Measurements from ENCODE around the gene PMF1. TPM values are rescaled to one million over a fixed set of nuclear protein-coding genes. Genes with fewer than 3 reads are reported as not detected.
A peak's percentile ranks its signal among the peaks of the same experiment; 100 is the strongest.
"Not testable (repeated sequence)": the region's sequence is repeated elsewhere in the genome, so short reads cannot be mapped to it uniquely, and the experiment has no call there.

Gene PMF1
- total and polyA plus RNA-seq, 4 donors, result 32.6 to 70.6 (median 59.8) TPM

- H3K27me3 ChIP-seq (ENCODE audit: control insufficient read depth, insufficient read depth, low read length); H3K9me3 ChIP-seq (ENCODE audit: control insufficient read depth, insufficient read depth, low read length); H3K4me3 ChIP-seq (ENCODE audit: low read depth, low read length); H3K27ac ChIP-seq (ENCODE audit: low read depth, low read length): not testable (repeated sequence)
- DNase-seq (ENCODE audit: low read depth in 4 of 6, low spot score in 6 of 6), result peak in 2 of 6 donors; percentile 21 to 26
- peaks cover 12% of the 10 kb centered on the region for H3K4me1 ChIP-seq (ENCODE audit: control insufficient read depth, insufficient read depth, low read length)
- WGBS (ENCODE audit: insufficient coverage), result 97% methylated on average over 39 of the region's 55 CpGs
- peaks cover 21% of the 10 kb centered on the region for H3K36me3 ChIP-seq (ENCODE audit: control insufficient read depth, insufficient read depth, low read length)
These were observed 3.7 kb downstream of the PMF1 start for GRCh38 chr1:156216361-156217086.

- no peak overlapping the region for H3K27ac ChIP-seq (ENCODE audit: low read depth, low read length)
- DNase-seq (ENCODE audit: low read depth in 4 of 6, low spot score in 6 of 6), result no peak
- WGBS (ENCODE audit: insufficient coverage), result no CpG with 5 or more reads among the region's 2 CpGs
- peaks cover 34% of the 10 kb centered on the region for H3K36me3 ChIP-seq (ENCODE audit: control insufficient read depth, insufficient read depth, low read length)
- H3K27me3 ChIP-seq (ENCODE audit: control insufficient read depth, insufficient read depth, low read length), result no peaks in the 10 kb centered on the region
- H3K4me3 ChIP-seq (ENCODE audit: low read depth, low read length), result no peak overlapping the region
- peaks cover 12% of the 10 kb centered on the region for H3K4me1 ChIP-seq (ENCODE audit: control insufficient read depth, insufficient read depth, low read length)
- no peaks in the 10 kb centered on the region for H3K9me3 ChIP-seq (ENCODE audit: control insufficient read depth, insufficient read depth, low read length)
These were observed 5.1 kb downstream of the PMF1 start for GRCh38 chr1:156217871-156218270.

- H3K27me3 ChIP-seq (ENCODE audit: control insufficient read depth, insufficient read depth, low read length), result no peaks in the 10 kb centered on the region
- no peaks in the 10 kb centered on the region for H3K4me1 ChIP-seq (ENCODE audit: control insufficient read depth, insufficient read depth, low read length)
- H3K9me3 ChIP-seq (ENCODE audit: control insufficient read depth, insufficient read depth, low read length), result no peaks in the 10 kb centered on the region
- DNase-seq (ENCODE audit: low read depth in 4 of 6, low spot score in 6 of 6), result no peak
- H3K4me3 ChIP-seq (ENCODE audit: low read depth, low read length), result no peak overlapping the region
- WGBS (ENCODE audit: insufficient coverage), result 100% methylated on average over 2 of the region's 9 CpGs
- no peak overlapping the region for H3K27ac ChIP-seq (ENCODE audit: low read depth, low read length)
- peaks cover 40% of the 10 kb centered on the region for H3K36me3 ChIP-seq (ENCODE audit: control insufficient read depth, insufficient read depth, low read length)
These were observed 7.4 kb downstream of the PMF1 start for GRCh38 chr1:156220226-156220625.

GRCh38 chr1:156221986-156222692 lies 9.3 kb downstream of the PMF1 start:
- H3K4me1 ChIP-seq (ENCODE audit: control insufficient read depth, insufficient read depth, low read length), result peaks cover 2% of the 10 kb centered on the region
- peaks cover 37% of the 10 kb centered on the region for H3K36me3 ChIP-seq (ENCODE audit: control insufficient read depth, insufficient read depth, low read length)
- DNase-seq (ENCODE audit: low read depth in 4 of 6, low spot score in 6 of 6), result no peak
- no peaks in the 10 kb centered on the region for H3K9me3 ChIP-seq (ENCODE audit: control insufficient read depth, insufficient read depth, low read length)
- no peaks in the 10 kb centered on the region for H3K27me3 ChIP-seq (ENCODE audit: control insufficient read depth, insufficient read depth, low read length)
- H3K4me3 ChIP-seq (ENCODE audit: low read depth, low read length), result no peak overlapping the region
- WGBS (ENCODE audit: insufficient coverage), result 97% methylated on average over 8 of the region's 13 CpGs
- H3K27ac ChIP-seq (ENCODE audit: low read depth, low read length), result no peak overlapping the region

- H3K9me3 ChIP-seq (ENCODE audit: control insufficient read depth, insufficient read depth, low read length), result no peaks in the 10 kb centered on the region
- no CpG with 5 or more reads among the region's 2 CpGs for WGBS (ENCODE audit: insufficient coverage)
- no peaks in the 10 kb centered on the region for H3K27me3 ChIP-seq (ENCODE audit: control insufficient read depth, insufficient read depth, low read length)
- DNase-seq (ENCODE audit: low read depth in 4 of 6, low spot score in 6 of 6), result no peak
- no peak overlapping the region for H3K27ac ChIP-seq (ENCODE audit: low read depth, low read length)
- H3K4me3 ChIP-seq (ENCODE audit: low read depth, low read length), result no peak overlapping the region
- H3K36me3 ChIP-seq (ENCODE audit: control insufficient read depth, insufficient read depth, low read length), result peaks cover 48% of the 10 kb centered on the region
- peaks cover 2% of the 10 kb centered on the region for H3K4me1 ChIP-seq (ENCODE audit: control insufficient read depth, insufficient read depth, low read length)
These were observed 12.8 kb downstream of the PMF1 start for GRCh38 chr1:156225677-156226014.

- H3K4me1 ChIP-seq (ENCODE audit: control insufficient read depth, insufficient read depth, low read length), result peaks cover 2% of the 10 kb centered on the region
- H3K9me3 ChIP-seq (ENCODE audit: control insufficient read depth, insufficient read depth, low read length), result no peaks in the 10 kb centered on the region
- no peak overlapping the region for H3K4me3 ChIP-seq (ENCODE audit: low read depth, low read length)
- H3K27ac ChIP-seq (ENCODE audit: low read depth, low read length), result no peak overlapping the region
- peaks cover 44% of the 10 kb centered on the region for H3K36me3 ChIP-seq (ENCODE audit: control insufficient read depth, insufficient read depth, low read length)
- no peak for DNase-seq (ENCODE audit: low read depth in 4 of 6, low spot score in 6 of 6)
- no peaks in the 10 kb centered on the region for H3K27me3 ChIP-seq (ENCODE audit: control insufficient read depth, insufficient read depth, low read length)
- no CpG with 5 or more reads among the region's 2 CpGs for WGBS (ENCODE audit: insufficient coverage)
These were observed 13.3 kb downstream of the PMF1 start for GRCh38 chr1:156226116-156226538.

- 84% methylated on average over 3 of the region's 4 CpGs for WGBS (ENCODE audit: insufficient coverage)
- no peaks in the 10 kb centered on the region for H3K27me3 ChIP-seq (ENCODE audit: control insufficient read depth, insufficient read depth, low read length)
- peaks cover 40% of the 10 kb centered on the region for H3K36me3 ChIP-seq (ENCODE audit: control insufficient read depth, insufficient read depth, low read length)
- no peak for DNase-seq (ENCODE audit: low read depth in 4 of 6, low spot score in 6 of 6)
- H3K4me1 ChIP-seq (ENCODE audit: control insufficient read depth, insufficient read depth, low read length), result peaks cover 2% of the 10 kb centered on the region
- no peak overlapping the region for H3K27ac ChIP-seq (ENCODE audit: low read depth, low read length)
- no peaks in the 10 kb centered on the region for H3K9me3 ChIP-seq (ENCODE audit: control insufficient read depth, insufficient read depth, low read length)
- H3K4me3 ChIP-seq (ENCODE audit: low read depth, low read length), result no peak overlapping the region
These were observed 14.0 kb downstream of the PMF1 start for GRCh38 chr1:156226782-156227181.

GRCh38 chr1:156228501-156228900 lies 15.7 kb downstream of the PMF1 start:
- Histone ChIP-seq H3K36me3 (ENCODE audit: control insufficient read depth, insufficient read depth, low read length) (peaks cover 36% of the 10 kb centered on the region), H3K27ac (ENCODE audit: low read depth, low read length) (no peak overlapping the region), H3K4me3 (ENCODE audit: low read depth, low read length) (no peak overlapping the region), H3K9me3 (ENCODE audit: control insufficient read depth, insufficient read depth, low read length) (no peaks in the 10 kb centered on the region), H3K4me1 (ENCODE audit: control insufficient read depth, insufficient read depth, low read length) (peaks cover 2% of the 10 kb centered on the region), H3K27me3 (ENCODE audit: control insufficient read depth, insufficient read depth, low read length) (no peaks in the 10 kb centered on the region)
- DNase-seq (ENCODE audit: low read depth in 4 of 6, low spot score in 6 of 6), result no peak
- WGBS (ENCODE audit: insufficient coverage), result 97% methylated on average over 5 of the region's 7 CpGs

- Histone ChIP-seq H3K27ac (ENCODE audit: low read depth, low read length) (no peak overlapping the region), H3K4me3 (ENCODE audit: low read depth, low read length) (no peak overlapping the region), H3K27me3 (ENCODE audit: control insufficient read depth, insufficient read depth, low read length) (no peaks in the 10 kb centered on the region), H3K36me3 (ENCODE audit: control insufficient read depth, insufficient read depth, low read length) (peaks cover 47% of the 10 kb centered on the region), H3K4me1 (ENCODE audit: control insufficient read depth, insufficient read depth, low read length) (peaks cover 2% of the 10 kb centered on the region), H3K9me3 (ENCODE audit: control insufficient read depth, insufficient read depth, low read length) (no peaks in the 10 kb centered on the region)
- WGBS (ENCODE audit: insufficient coverage), result 97% methylated on average over 5 of the region's 11 CpGs
- DNase-seq (ENCODE audit: low read depth in 4 of 6, low spot score in 6 of 6), result no peak
These were observed 17.1 kb downstream of the PMF1 start for GRCh38 chr1:156229809-156230472.
